ENCODE results near the gene SEL1L. TPM values are rescaled to one million over a fixed set of nuclear protein-coding genes. Genes with fewer than 3 reads are reported as not detected.
"Not testable (repeated sequence)": the region's sequence is repeated elsewhere in the genome, so short reads cannot be mapped to it uniquely, and the experiment has no call there.

SEL1L gene
- total RNA-seq, 1 experiment from 2014 or later, result 41.4 TPM

DNA sequence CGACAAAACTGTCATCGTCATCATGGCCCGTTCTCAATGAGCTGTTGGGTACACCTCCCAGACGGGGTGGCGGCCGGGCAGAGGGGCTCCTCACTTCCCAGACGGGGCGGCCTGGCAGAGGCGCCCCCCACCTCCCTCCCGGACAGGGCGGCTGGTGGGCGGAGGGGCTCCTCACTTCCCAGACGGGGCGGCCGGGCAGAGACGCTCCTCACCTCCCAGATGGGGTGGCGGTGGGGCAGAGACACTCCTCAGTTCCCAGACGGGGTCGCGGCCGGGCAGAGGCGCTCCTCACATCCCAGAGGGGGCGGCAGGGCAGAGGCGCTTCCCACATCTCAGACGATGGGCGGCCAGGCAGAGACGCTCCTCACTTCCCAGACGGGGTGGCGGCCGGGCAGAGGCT is 71.3 kb downstream of the SEL1L start:
- RAD21 ChIA-PET (ENCODE audit: low non-redundant PET in 1 of 2, low total read pairs in 2 of 2, uncharacterized antibody in 2 of 2, unreplicated experiment in 2 of 2), result not testable (repeated sequence)

DNA sequence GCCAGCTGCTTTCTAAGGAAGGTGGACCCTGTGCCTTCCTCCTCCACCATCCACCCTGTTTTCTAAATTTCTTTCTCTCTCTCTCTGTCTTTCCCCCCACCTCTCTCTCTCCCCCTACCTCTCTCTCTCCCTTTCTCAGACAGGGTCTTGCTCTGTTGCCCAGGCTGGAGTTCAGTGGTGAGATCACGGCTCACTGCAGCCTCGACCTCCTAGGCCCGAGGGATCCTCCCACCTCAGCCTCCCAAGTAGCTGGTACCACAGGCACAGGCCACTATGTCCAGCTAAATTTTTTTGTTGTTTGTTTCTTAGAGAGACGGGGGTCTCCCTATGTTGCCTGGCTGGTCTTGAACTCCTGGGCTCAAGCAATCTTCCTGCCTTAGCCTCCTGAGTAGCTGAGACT is 73.7 kb downstream of the SEL1L start:
- H2AFZ ChIP-seq (ENCODE audit: low read depth, low read length, poor library complexity, severe bottlenecking), result no peak overlapping the region
- H3K4me3 ChIP-seq (replicated peaks in 1 of 2; ENCODE audit: low read depth in 1 of 2, low read length in 2 of 2), result no peak overlapping the region
- H3K9me2 ChIP-seq (ENCODE audit: insufficient read depth), result no peaks in the 10 kb centered on the region
- no peak for DNase-seq (ENCODE audit: low read depth, low spot score)
- H3K9ac ChIP-seq (ENCODE audit: low read length), result no peak overlapping the region
- RAD21 ChIA-PET (ENCODE audit: low non-redundant PET in 1 of 2, low total read pairs in 2 of 2, uncharacterized antibody in 2 of 2, unreplicated experiment in 2 of 2), result no interaction called here
- H3K27ac ChIP-seq (ENCODE audit: low read depth, low read length), result no peak overlapping the region
- H3K4me1 ChIP-seq (ENCODE audit: control insufficient read depth in 1 of 2, insufficient read depth in 2 of 2, low read length in 2 of 2), result peaks cover 0 to 7% of the 10 kb centered on the region in 2 experiments; a peak in 2 of 4 replicates
- no peaks in the 10 kb centered on the region for H4K20me1 ChIP-seq (ENCODE audit: insufficient read depth)
- H3K27me3 ChIP-seq (ENCODE audit: insufficient read depth, low read length), result no peaks in the 10 kb centered on the region
- POLR2A ChIA-PET, result no interaction called here
- no peak for ATAC-seq
- no peaks in the 10 kb centered on the region for H3K9me3 ChIP-seq (ENCODE audit: control insufficient read depth in 1 of 2, insufficient read depth in 1 of 2, low read depth in 1 of 2, low read length in 2 of 2)
- no peaks in the 10 kb centered on the region for H3K79me2 ChIP-seq (ENCODE audit: insufficient read depth, low read length)
- no peaks in the 10 kb centered on the region for H3K36me3 ChIP-seq (ENCODE audit: control insufficient read depth in 1 of 2, insufficient read depth in 2 of 2, low read length in 2 of 2)
- H3K4me2 ChIP-seq (ENCODE audit: low read length), result no peak overlapping the region
- intact Hi-C loops (cut with micrococcal nuclease), result no loop called here
- CTCF ChIA-PET, result interaction anchor here (2.3 kb wide), 1 partner anchor 191 kb away, joined by 9 read pairs; no protein-coding TSS in a partner anchor
- TF ChIP-seq, protein P1, sequence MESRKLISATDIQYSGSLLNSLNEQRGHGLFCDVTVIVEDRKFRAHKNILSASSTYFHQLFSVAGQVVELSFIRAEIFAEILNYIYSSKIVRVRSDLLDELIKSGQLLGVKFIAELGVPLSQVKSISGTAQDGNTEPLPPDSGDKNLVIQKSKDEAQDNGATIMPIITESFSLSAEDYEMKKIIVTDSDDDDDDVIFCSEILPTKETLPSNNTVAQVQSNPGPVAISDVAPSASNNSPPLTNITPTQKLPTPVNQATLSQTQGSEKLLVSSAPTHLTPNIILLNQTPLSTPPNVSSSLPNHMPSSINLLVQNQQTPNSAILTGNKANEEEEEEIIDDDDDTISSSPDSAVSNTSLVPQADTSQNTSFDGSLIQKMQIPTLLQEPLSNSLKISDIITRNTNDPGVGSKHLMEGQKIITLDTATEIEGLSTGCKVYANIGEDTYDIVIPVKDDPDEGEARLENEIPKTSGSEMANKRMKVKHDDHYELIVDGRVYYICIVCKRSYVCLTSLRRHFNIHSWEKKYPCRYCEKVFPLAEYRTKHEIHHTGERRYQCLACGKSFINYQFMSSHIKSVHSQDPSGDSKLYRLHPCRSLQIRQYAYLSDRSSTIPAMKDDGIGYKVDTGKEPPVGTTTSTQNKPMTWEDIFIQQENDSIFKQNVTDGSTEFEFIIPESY (IDR thresholded peaks at IDR 0.05; ENCODE audit: extremely low read depth, insufficient replicate concordance, low read length), result no peak
- TF ChIP-seq FOSL1 (IDR thresholded peaks at IDR 0.05; ENCODE audit: low read depth) (no peak), SRF (IDR thresholded peaks at IDR 0.05; ENCODE audit: low read depth) (no peak), CEBPB (IDR thresholded peaks at IDR 0.05; ENCODE audit: low read depth) (no peak), SP1 (IDR thresholded peaks at IDR 0.05; ENCODE audit: low read depth) (no peak), ELF1 (IDR thresholded peaks at IDR 0.05; ENCODE audit: borderline replicate concordance, low read depth) (no peak), EZH2phosphoT487 (IDR thresholded peaks at IDR 0.05; ENCODE audit: borderline replicate concordance) (no peak), EGR1 (IDR thresholded peaks at IDR 0.05; ENCODE audit: low read depth) (no peak), SIN3A (IDR thresholded peaks at IDR 0.05; ENCODE audit: low read depth) (no peak), POLR2A (IDR thresholded peaks at IDR 0.05; ENCODE audit: borderline replicate concordance, extremely low read depth, insufficient read depth, insufficient read length) (no peak), ZNF274 (IDR thresholded peaks at IDR 0.05; ENCODE audit: low read depth, low read length) (no peak), JUND (IDR thresholded peaks at IDR 0.05) (no peak), YY1 (IDR thresholded peaks at IDR 0.05; ENCODE audit: extremely low read depth, insufficient replicate concordance, low read depth, low read length) (no peak)
- TF ChIP-seq, protein P2, sequence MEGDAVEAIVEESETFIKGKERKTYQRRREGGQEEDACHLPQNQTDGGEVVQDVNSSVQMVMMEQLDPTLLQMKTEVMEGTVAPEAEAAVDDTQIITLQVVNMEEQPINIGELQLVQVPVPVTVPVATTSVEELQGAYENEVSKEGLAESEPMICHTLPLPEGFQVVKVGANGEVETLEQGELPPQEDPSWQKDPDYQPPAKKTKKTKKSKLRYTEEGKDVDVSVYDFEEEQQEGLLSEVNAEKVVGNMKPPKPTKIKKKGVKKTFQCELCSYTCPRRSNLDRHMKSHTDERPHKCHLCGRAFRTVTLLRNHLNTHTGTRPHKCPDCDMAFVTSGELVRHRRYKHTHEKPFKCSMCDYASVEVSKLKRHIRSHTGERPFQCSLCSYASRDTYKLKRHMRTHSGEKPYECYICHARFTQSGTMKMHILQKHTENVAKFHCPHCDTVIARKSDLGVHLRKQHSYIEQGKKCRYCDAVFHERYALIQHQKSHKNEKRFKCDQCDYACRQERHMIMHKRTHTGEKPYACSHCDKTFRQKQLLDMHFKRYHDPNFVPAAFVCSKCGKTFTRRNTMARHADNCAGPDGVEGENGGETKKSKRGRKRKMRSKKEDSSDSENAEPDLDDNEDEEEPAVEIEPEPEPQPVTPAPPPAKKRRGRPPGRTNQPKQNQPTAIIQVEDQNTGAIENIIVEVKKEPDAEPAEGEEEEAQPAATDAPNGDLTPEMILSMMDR (IDR thresholded peaks at IDR 0.05 in 2 of 3, conservative IDR thresholded peaks at IDR 0.05 in 1 of 3; ENCODE audit: borderline replicate concordance in 1 of 3, insufficient read depth in 1 of 3, low read depth in 2 of 3, low read length in 2 of 3), result no peak
- BruUV-seq (replicated peaks), result no TSS peak

More for the DNA sequence above, 71.3 kb downstream of the SEL1L start:
- H3K27ac ChIP-seq (ENCODE audit: low read depth, low read length); DNase-seq (ENCODE audit: low read depth, low spot score); H3K4me2 ChIP-seq (ENCODE audit: low read length); H4K20me1 ChIP-seq (ENCODE audit: insufficient read depth); H3K4me3 ChIP-seq (replicated peaks in 1 of 2; ENCODE audit: low read depth in 1 of 2, low read length in 2 of 2); H3K36me3 ChIP-seq (ENCODE audit: control insufficient read depth in 1 of 2, insufficient read depth in 2 of 2, low read length in 2 of 2); CTCF ChIA-PET; H3K4me1 ChIP-seq (ENCODE audit: control insufficient read depth in 1 of 2, insufficient read depth in 2 of 2, low read length in 2 of 2); H3K9me3 ChIP-seq (ENCODE audit: control insufficient read depth in 1 of 2, insufficient read depth in 1 of 2, low read depth in 1 of 2, low read length in 2 of 2); POLR2A ChIA-PET; H3K9ac ChIP-seq (ENCODE audit: low read length); intact Hi-C loops (cut with micrococcal nuclease); H3K79me2 ChIP-seq (ENCODE audit: insufficient read depth, low read length); BruUV-seq (replicated peaks); ATAC-seq; H3K9me2 ChIP-seq (ENCODE audit: insufficient read depth); H3K27me3 ChIP-seq (ENCODE audit: insufficient read depth, low read length); H2AFZ ChIP-seq (ENCODE audit: low read depth, low read length, poor library complexity, severe bottlenecking): not testable (repeated sequence)
